GM18909 (cell line): ENCODE data around the gene SSB.
"Not testable (repeated sequence)": the region's sequence is repeated elsewhere in the genome, so short reads cannot be mapped to it uniquely, and the experiment has no call there.

Experiments
- ATAC-seq: cut with Tn5 transposase; IDR thresholded peaks from one replicate; pipeline ENCODE4 v1.9.1; 2021; ENCODE audit warnings: mild to moderate bottlenecking; ENCODE audit not compliant: unreplicated experiment, poor library complexity

Gene SSB

DNA sequence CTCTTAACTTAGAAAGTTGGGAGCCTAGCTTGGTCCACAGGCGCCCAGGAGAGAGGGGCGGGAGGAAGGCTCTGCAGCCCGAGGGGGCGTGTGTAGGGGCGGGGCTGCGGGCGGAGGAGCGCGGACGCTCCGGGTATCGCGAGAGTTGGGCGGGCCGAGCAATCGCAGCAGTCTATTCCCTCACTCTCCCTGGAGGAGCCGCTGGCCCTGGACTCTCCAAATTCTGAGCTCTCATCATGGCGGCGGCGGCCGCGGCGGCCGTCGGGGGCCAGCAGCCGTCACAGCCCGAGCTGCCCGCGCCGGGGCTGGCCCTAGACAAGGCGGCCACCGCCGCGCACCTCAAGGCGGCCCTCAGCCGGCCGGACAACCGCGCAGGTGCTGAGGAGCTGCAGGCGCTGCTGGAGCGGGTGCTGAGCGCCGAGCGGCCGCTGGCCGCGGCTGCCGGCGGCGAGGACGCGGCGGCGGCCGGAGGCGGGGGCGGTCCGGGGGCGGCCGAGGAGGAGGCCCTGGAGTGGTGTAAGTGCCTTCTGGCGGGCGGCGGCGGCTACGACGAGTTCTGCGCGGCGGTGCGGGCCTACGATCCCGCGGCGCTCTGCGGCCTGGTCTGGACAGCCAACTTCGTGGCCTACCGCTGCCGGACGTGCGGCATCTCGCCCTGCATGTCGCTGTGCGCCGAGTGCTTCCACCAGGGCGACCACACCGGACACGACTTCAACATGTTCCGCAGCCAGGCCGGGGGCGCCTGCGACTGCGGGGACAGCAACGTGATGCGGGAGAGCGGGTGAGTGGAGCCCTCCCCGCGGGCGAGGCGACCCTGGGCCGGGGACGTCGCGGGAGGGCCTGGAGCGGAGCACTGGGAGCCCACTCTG is 28.8 kb downstream of the SSB start, which contains the start of gene UBR3:
Gene UBR3 (plus strand): TSS at position 183 of the 869 bp plus-strand sequence. CDS start 54 bp downstream, at position 237.
- ATAC-seq, result peak; percentile 82

DNA sequence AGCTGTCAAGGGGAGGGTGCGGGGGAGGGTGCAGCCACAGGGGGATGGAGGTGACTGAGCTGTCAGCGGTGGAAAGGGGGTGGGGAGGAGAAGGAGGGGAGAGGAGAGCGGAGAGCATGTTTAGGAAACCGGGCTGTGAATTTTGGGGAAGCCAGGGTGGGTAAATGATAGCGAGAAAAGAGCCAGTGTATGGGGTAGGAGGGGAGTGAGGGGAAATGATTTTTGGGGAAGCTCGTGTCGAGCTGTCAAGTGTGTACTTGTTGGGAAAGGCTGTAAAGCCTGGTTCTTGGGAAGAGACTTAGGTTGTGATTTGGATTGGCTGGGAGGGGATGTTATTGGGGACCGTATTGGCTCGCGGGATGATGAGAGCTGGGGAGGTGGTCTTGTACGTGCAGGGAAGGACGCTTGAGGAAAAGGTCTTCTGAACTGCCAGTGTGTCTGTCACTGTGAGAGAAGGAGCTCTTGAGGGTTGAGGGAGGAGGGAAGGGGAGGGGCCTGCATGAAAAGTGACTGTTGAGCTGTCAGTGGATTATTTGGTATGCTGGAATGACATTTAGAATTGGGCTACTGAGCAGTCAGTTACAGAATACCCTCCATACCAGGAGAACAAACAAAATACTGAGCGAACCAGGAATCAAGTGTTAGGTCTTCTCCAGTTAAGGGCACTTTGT is 29.6 kb downstream of the SSB start:
- peak; percentile 24 for ATAC-seq

DNA sequence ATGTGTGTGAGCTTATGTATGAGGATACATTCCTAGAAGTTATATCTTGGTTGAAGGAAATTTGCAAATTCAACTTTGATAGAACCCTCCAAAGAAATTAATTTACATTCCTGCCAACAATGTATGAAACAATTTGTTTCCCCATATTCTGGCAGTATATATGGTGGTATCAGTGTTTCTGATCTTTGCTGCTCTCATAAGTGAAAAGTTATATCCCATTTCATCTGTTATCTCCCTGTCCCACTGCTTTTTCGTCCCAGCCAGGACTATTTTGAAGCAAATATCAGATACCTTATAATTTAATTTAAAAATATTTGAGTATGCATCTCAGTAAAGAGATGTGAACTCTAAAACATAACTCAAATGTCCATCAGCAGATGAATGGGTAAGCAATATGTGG is 35.7 kb downstream of the SSB start:
- no peak for ATAC-seq

DNA sequence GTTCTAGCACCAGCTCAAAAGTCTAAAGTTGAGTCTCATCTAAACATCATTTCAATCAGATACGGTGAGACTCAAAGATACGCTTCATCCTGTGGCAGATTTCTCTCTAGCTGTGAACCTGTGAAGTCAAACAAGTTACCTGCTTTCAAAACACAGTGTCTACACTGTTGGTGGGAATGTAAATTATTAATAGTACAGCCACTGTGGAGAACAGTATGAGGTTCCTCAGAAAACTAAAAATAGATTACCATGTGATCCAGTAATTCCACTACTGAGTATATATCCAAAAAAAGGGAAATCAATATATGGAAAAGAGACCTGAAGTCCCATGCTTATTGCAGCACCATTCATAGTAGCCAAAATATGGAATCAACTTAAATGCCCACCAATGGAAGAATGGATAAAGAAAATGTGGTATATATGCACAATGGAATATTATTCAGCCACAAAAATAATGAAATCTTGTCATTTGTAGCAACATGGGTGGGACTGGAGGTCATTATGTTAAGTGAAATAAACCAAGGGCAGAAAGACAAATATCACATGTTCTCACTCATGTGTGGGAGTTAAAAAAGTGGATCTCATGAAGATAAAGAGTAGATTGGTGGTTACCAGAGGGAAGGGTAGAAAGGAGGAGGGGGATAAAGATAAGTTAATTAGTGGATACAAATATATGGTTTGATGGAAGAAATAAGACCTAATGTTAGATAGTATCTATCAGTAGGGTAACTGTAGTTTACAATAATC is 40.2 kb downstream of the SSB start:
- ATAC-seq, result no peak

DNA sequence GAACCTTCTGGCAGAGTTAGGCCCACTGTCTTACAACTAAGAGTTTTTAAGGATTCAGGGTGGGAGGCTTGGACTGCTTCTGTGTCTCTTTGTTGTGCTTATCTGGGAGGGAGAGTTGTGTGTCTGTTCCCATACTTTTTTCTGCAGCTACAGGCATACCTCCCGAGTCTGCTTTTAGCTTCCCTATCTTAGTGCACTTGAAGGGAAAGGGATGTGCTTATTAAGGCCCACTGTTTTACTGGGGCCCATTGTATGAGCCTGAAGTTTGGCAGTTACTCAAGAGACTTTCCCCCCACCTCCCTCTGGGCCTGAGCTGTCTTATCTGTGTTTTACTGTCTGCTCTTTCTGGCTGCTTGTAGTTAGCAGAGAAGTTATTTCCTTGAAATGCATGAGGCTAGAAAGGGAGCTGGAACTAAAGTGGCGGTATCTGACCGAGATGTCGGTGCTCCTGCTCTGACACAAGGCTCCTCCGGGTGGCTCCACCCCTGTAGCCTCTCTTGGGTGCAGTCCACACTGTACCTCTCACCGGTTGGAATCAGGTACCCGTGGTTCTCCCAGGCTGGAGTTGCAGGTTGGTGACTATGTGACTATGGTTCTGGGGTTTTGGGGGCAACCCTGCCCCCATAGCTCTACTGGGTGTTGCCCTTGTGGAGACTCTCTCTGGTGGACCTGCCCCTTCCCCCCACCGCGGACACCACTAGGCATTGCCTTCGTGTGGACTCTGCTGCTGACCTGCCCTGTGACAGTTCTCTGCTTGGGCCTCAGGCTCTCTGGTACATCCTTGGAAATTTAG is 41.5 kb downstream of the SSB start:
- ATAC-seq, result no peak

DNA sequence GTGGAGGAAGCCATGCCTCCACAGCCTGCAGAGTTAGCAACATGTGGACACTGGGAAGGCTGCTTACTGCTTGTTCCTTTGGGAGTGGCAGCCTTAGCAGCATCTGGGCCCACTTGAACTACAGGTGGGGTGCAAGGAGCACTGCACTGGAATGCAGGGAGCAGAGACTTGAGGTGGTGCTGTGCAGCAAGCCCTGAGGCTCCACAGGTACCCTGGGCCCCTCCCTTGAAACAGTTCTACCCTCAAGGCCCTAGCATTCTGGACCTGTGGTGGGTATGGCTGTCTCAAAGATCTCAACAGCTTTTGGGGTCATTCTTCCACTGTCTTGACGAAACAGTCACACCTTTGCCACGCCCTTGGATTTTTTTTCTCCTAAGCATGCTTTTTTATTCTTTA is 42.1 kb downstream of the SSB start:
- ATAC-seq, result no peak

DNA sequence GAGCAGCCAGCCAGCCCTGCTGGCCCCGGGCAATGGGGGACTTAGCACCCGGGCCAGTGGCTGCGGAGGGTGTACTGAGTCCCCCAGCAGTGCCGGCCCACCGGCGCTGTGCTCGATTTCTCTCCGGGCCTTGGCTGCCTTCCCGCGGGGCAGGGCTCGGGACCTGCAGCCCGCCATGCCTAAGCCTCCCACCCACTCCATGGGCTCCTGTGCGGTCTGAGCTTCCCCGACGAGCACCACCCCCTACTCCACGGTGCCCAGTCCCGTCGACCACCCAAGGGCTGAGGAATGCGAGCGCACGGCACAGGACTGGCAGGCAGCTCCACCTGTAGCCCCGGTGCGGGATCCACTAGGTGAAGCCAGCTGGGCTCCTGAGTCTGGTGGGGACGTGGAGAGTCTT is 43.0 kb downstream of the SSB start:
- not testable (repeated sequence) for ATAC-seq

DNA sequence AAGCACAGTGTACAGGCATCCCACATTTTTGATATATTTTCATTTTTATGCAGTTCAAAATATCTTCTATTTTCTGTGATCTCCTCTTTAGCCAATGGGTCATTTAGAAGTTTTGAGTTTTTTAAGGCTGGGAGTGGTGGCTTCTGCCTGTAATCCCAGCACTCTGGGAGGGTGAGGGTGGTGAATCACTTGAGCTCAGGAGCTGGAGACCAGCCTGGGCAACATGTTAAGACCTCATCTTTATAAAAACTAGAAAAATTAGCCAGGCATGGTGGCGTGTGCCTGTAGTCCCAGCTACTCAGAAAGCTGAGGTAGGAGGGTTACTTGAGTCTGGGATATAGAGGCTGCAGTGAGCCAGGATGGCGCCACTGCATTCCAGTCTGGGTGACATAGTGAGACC is 46.3 kb downstream of the SSB start:
- ATAC-seq, result no peak

DNA sequence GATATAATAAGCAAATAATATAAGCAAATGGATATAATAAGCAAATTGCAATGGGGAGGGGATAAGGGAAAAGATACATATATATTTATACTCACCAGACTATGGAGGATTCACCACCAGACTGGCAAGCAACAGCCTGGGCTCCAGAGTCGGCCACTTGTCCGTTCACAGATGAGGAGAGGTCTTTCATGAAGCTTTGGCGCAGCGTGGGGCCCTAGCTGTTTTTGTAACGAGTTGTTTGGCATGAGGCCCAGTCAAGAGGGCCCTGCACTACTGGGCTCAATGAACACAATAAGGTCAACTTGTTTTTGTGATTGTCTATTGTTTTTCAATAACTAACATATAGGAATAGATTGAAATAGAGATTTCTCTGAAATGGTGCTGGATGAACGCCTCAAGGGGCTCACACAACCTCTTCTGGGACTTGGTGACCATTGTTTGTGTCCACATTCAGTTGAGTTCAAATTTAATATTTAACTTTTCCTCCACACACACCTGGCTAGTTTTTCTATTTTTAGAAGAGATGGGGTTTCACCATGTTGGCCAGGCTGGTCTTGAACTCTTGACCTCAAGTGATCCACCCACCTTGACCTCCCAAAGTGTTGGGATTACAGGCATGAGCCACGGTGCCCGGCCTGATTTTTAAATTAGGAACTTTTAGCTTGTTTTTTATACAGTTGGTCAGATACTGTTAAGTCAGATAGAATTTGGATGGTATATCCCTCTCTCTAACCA is 50.5 kb downstream of the SSB start:
- ATAC-seq, result not testable (repeated sequence)

DNA sequence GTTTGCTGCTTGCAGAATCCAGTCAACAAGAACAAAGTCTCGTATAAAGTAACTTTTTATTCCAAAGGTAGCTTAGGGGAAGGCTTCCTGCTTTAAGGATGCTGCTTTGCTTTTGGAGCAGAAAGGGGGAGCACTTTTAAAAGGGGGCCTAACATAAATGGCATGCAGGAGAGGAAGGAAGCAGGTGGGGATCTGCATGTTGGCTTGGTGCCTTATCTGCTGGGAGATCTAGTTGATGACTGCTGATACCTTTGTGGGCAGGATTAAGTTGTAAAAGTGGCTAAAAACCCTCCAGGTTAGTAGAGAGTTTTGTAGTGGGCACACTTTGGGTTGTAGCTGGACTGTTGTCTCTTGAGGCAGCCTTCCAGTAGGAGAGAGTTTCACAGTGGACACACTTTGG is 51.0 kb downstream of the SSB start:
- no peak for ATAC-seq

DNA sequence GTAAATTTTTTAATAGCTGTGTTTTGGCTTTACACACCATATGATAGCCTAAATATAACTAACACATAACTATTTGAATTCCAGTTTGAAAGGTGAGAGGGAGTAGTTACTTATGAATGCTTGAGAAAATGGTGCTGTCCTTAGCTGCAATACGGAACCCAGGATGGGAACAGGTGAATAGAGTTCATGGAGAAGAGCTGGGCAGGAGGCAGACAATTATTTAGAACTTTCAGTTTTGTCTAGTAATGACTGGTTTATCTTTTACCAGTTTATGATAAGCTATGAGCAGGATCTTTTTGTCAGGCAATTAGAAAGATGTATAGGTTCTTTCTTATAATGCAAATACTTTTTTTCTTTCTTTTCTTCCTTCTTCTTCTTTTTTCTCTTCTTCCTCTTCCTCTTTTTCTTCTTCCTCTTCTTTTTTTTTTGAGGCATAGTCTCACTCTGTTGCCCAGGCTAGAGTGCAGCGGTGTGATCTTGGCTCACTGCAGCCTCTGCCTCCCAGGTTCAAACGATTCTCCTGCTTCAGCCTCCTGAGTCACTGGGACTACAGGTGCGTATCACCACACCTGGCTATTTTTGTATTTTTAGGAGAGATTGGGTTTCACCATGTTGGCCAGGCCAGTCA is 54.5 kb downstream of the SSB start:
- no peak for ATAC-seq

DNA sequence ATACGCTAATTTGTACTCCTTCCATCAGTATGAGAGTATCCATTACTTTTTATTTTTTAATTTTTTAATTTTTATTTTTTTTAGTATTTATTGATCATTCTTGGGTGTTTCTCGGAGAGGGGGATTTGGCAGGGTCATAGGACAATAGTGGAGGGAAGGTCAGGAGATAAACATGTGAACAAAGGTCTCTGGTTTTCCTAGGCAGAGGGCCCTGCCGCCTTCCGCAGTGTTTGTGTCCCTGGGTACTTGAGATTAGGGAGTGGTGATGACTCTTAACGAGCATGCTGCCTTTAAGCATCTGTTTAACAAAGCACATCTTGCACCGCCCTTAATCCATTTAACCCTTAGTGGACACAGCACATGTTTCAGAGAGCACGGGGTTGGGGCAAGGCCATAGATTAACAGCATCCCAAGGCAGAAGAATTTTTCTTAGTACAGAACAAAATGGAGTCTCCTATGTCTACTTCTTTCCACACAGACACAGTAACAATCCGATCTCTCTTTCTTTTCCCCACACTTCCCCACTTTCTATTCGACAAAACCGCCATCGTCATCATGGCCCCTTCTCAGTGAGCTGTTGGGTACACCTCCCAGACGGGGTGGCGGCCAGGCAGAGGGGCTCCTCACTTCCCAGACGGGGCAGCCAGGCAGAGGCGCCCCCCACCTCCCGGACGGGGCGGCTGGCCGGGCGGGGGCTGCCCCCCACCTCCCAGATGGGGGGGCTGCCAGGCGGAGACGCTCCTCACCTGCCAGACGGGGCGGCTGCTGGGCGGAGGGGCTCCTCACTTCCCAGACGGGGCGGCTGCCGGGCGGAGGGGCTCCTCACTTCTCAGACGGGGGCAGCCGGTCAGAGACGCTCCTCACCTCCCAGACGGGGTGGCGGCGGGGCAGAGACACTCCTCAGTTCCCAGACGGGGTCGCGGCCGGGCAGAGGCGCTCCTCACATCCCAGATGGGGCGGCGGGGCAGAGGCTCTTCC is 56.9 kb downstream of the SSB start:
- not testable (repeated sequence) for ATAC-seq

DNA sequence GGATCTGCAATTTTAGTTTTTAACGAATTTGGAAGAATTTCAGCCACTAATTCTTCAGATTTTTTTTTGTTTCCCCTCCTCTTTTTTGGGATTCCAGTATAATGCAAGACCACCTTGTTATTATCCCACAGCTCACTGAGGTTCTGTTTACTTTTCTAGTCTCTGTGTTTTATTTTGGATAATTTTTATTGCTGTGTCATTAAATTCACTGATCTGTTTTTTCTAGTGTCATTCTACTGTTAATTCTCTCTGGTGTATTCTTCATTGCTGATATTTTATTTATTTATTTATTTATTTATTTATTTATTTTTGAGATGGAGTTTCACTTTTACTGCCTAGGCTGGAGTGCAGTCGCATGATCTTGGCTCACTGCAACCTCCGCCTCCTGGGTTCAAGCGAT is 60.8 kb downstream of the SSB start:
- ATAC-seq, result no peak

DNA sequence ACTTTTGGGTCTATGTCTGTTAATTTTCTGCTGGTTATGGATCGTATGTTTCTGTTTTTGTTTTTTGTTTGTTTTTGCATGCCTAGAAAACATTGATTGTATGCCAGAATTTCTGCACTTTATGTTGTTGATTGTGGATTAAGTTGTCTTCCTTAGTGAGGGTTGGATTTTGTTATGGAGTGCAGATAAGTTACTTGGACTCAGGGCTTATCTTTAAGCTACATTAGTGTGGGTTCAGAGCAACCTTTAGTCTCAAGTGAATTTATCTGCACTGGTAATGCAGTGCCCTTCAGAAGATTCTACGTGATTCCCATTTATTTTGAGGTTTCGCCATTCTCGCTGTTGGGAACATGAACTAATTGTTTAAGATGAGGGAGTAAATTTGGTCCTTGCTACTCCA is 61.5 kb downstream of the SSB start:
- ATAC-seq, result no peak
